ENCODE data around the gene HBE1. TPM values are rescaled to one million over a fixed set of nuclear protein-coding genes. Genes with fewer than 3 reads are reported as not detected.

The HBE1 gene
- total and polyA plus RNA-seq, 2 experiments from 2014 or later: not detected

DNA sequence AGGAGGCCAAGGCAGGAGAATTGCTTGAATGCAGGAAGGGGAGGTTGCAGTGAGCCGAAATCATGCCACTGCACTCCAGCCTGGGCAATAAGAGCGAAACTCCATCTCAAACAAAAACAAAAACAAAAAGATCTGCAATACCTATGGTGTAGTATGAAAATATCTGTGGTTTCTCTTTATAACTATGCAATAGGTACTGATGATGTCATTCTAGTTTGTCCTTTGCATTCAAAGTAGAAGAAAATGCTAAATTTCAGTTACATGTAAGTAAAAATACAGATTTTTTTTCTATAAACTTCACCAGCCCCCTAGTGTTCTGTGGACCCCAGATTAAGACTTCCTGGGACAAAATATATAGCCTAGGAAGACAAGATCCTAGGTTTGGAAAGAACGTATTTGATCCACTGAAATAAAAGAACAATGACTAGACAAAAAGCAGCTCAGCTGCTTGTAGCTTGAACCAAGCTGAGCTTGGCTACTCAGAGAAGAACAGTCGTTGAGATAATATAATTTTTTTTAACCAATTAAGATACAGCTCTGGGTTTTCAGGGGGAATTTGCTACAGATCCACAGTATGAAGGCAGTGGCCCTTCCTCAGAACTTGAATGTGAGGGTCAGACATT, 2.8 kb upstream of the HBE1 start:
- Histone ChIP-seq H3F3A (ENCODE audit: insufficient read depth) (no peaks in the 10 kb centered on the region), H3K79me2 (ENCODE audit: insufficient read depth) (no peaks in the 10 kb centered on the region), H3K36me3 (ENCODE audit: low read depth) (no peaks in the 10 kb centered on the region), H3K27me3 (replicated peaks; ENCODE audit: insufficient read depth) (no peaks in the 10 kb centered on the region), H3K9me2 (ENCODE audit: insufficient read depth) (no peaks in the 10 kb centered on the region), H3K9ac (no peak overlapping the region), H3K4me1 (ENCODE audit: insufficient read depth) (no peaks in the 10 kb centered on the region), H3K4me3 (no peak overlapping the region), H3K27ac (no peak overlapping the region), H3K9me3 (ENCODE audit: low read depth) (no peaks in the 10 kb centered on the region), H2AFZ (no peak overlapping the region), H3K4me2 (ENCODE audit: unreplicated experiment) (no peak overlapping the region), H4K20me1 (ENCODE audit: insufficient read depth) (no peaks in the 10 kb centered on the region)
- WGBS, 2 experiments (ENCODE audit: low coverage in 1 of 2, low lambda C conversion rate in 2 of 2, missing lambda C conversion rate in 2 of 2): 65 to 66% methylated on average over 4 of the region's 4 CpGs
- DNase-seq: no peak
- TF ChIP-seq EZH2phosphoT487 (IDR thresholded peaks at IDR 0.05; ENCODE audit: insufficient read depth, low read depth): no peak
- TF ChIP-seq EZH2 (IDR thresholded peaks at IDR 0.05; ENCODE audit: insufficient read depth, poor library complexity, severe bottlenecking): no peak
- in situ Hi-C loops (cut with MboI): no loop called here

DNA sequence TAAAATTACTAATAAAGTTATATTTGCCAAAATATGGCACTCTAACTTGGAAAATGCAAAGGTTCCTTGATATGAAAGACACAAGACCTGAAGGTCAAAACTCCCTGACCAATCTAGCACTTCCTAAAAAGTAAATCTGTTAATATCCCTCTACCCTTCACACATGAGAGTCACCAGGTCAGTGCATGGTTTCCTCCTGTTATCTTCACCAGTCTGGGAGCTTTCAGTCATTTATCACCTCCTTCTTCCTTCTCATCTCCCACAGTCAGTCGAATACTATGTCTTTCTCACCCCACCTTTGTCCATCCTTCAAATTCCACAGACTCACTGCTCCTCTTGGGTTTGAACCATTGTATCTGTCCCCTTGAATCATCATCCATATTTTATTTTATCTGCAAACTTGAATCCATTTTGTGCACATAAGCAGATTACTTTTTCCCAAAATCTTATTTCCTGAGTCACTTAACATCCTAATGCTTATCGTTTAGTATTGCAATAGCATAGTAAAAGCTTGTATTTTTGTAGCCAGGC, 2.6 kb downstream of the HBE1 start:
- WGBS, 2 experiments (ENCODE audit: low coverage in 1 of 2, low lambda C conversion rate in 2 of 2, missing lambda C conversion rate in 2 of 2): 60 to 69% methylated on average over 2 of the region's 2 CpGs
- no peaks in the 10 kb centered on the region for H3K9me2 ChIP-seq (ENCODE audit: insufficient read depth)
- H3K9ac ChIP-seq: no peak overlapping the region
- H3K27me3 ChIP-seq (replicated peaks; ENCODE audit: insufficient read depth): no peaks in the 10 kb centered on the region
- H3K79me2 ChIP-seq (ENCODE audit: insufficient read depth): no peaks in the 10 kb centered on the region
- TF ChIP-seq EZH2phosphoT487 (IDR thresholded peaks at IDR 0.05; ENCODE audit: insufficient read depth, low read depth): no peak
- TF ChIP-seq EZH2 (IDR thresholded peaks at IDR 0.05; ENCODE audit: insufficient read depth, poor library complexity, severe bottlenecking): no peak
- H3K4me2 ChIP-seq (ENCODE audit: unreplicated experiment): no peak overlapping the region
- H3K9me3 ChIP-seq (ENCODE audit: low read depth): no peaks in the 10 kb centered on the region
- H2AFZ ChIP-seq: no peak overlapping the region
- H4K20me1 ChIP-seq (ENCODE audit: insufficient read depth): no peaks in the 10 kb centered on the region
- no peaks in the 10 kb centered on the region for H3F3A ChIP-seq (ENCODE audit: insufficient read depth)
- H3K27ac ChIP-seq: no peak overlapping the region
- no peak overlapping the region for H3K4me3 ChIP-seq
- no peaks in the 10 kb centered on the region for H3K36me3 ChIP-seq (ENCODE audit: low read depth)
- in situ Hi-C loops (cut with MboI): no loop called here
- H3K4me1 ChIP-seq (ENCODE audit: insufficient read depth): no peaks in the 10 kb centered on the region
- DNase-seq: no peak

DNA sequence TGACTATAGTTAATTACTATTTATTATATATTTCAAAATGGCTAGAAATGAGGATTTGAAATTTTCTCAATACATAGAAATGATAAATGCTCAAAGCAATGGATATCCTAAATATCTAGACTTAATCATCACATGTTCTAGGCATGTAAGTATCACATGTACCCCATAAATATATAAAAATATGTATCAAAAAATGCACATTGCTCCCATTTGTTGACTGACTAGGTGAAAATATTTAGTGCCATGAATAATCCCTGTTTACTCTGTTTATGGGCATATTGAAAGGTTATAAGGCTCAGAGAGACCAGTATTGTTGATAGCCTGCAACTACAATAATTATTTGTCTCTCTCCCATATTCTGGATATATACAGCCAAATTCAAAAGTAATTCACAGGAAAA, 3.1 kb downstream of the HBE1 start:
- in situ Hi-C loops (cut with MboI): no loop called here
- Histone ChIP-seq H2AFZ (no peak overlapping the region), H3K79me2 (ENCODE audit: insufficient read depth) (no peaks in the 10 kb centered on the region), H4K20me1 (ENCODE audit: insufficient read depth) (no peaks in the 10 kb centered on the region), H3K27ac (no peak overlapping the region), H3K4me2 (ENCODE audit: unreplicated experiment) (no peak overlapping the region), H3K36me3 (ENCODE audit: low read depth) (no peaks in the 10 kb centered on the region), H3K9ac (no peak overlapping the region), H3F3A (ENCODE audit: insufficient read depth) (no peaks in the 10 kb centered on the region), H3K4me3 (no peak overlapping the region), H3K4me1 (ENCODE audit: insufficient read depth) (no peaks in the 10 kb centered on the region), H3K27me3 (replicated peaks; ENCODE audit: insufficient read depth) (no peaks in the 10 kb centered on the region), H3K9me3 (ENCODE audit: low read depth) (no peaks in the 10 kb centered on the region), H3K9me2 (ENCODE audit: insufficient read depth) (no peaks in the 10 kb centered on the region)
- no peak for TF ChIP-seq EZH2phosphoT487 (IDR thresholded peaks at IDR 0.05; ENCODE audit: insufficient read depth, low read depth)
- TF ChIP-seq EZH2 (IDR thresholded peaks at IDR 0.05; ENCODE audit: insufficient read depth, poor library complexity, severe bottlenecking): no peak
- DNase-seq: no peak

DNA sequence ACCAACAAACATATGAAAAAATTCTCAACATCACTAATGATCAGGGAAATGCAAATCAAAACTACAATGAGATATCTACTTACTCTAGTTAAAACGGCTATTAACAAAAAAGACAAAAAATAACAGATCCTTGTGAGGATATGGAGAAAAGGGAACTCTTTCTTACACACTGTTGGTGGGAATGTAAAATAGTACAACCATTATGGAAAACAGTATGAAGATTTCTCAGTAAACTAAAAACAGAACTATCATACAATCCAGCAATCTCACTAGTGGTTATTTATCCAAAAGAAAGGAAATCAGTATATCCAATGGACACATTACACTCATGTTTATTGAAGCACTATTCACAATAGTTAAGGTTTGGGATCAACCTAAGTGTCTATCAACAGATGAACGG, 3.9 kb downstream of the HBE1 start:
- Histone ChIP-seq H3F3A (ENCODE audit: insufficient read depth) (no peaks in the 10 kb centered on the region), H2AFZ (no peak overlapping the region), H4K20me1 (ENCODE audit: insufficient read depth) (no peaks in the 10 kb centered on the region), H3K9ac (no peak overlapping the region), H3K4me2 (ENCODE audit: unreplicated experiment) (no peak overlapping the region), H3K27ac (no peak overlapping the region), H3K4me1 (ENCODE audit: insufficient read depth) (no peaks in the 10 kb centered on the region), H3K9me3 (ENCODE audit: low read depth) (no peaks in the 10 kb centered on the region), H3K9me2 (ENCODE audit: insufficient read depth) (no peaks in the 10 kb centered on the region), H3K79me2 (ENCODE audit: insufficient read depth) (no peaks in the 10 kb centered on the region), H3K27me3 (replicated peaks; ENCODE audit: insufficient read depth) (no peaks in the 10 kb centered on the region), H3K4me3 (no peak overlapping the region), H3K36me3 (ENCODE audit: low read depth) (no peaks in the 10 kb centered on the region)
- TF ChIP-seq EZH2phosphoT487 (IDR thresholded peaks at IDR 0.05; ENCODE audit: insufficient read depth, low read depth) (no peak), EZH2 (IDR thresholded peaks at IDR 0.05; ENCODE audit: insufficient read depth, poor library complexity, severe bottlenecking) (no peak)
- WGBS, 2 experiments (ENCODE audit: low coverage in 1 of 2, low lambda C conversion rate in 2 of 2, missing lambda C conversion rate in 2 of 2): 64 to 67% methylated on average over 2 of the region's 2 CpGs
- in situ Hi-C loops (cut with MboI): no loop called here
- no peak for DNase-seq

Data from GM23248 (cell line).